ENCODE data around the gene NCAN. TPM values are rescaled to one million over a fixed set of nuclear protein-coding genes. Genes with fewer than 3 reads are reported as not detected.
A peak's percentile ranks its signal among the peaks of the same experiment; 100 is the strongest.
"Not testable (repeated sequence)": the region's sequence is repeated elsewhere in the genome, so short reads cannot be mapped to it uniquely, and the experiment has no call there.

NCAN gene
- total RNA-seq (2014; rRNA removed; shearing (Covaris generic)) = 0.05 TPM in 1 of 2 replicates, not detected in the other
- polyA plus RNA-seq (2014; cell fraction: nucleus; rRNA removed) = not detected in 2 replicates

- DNase-seq (ENCODE audit: extremely low read depth, low read depth) = no peak
Measured at GRCh38 chr19:19211499-19212420, at the start of gene NCAN. TSS of gene NCAN (plus strand) at chr19:19211958. CDS start at chr19:19216954, 4,996 bp downstream.

GRCh38 chr19:19162495-19162894 is 49.3 kb upstream of the NCAN start:
- no peak for DNase-seq (ENCODE audit: extremely low read depth, low read depth)

- DNase-seq (ENCODE audit: extremely low read depth, low read depth) = no peak
Measured at GRCh38 chr19:19165396-19165795, 46.4 kb upstream of the NCAN start.

GRCh38 chr19:19167612-19168011 is 44.1 kb upstream of the NCAN start:
- DNase-seq (ENCODE audit: extremely low read depth, low read depth) = no peak

GRCh38 chr19:19169236-19170052 is 42.3 kb upstream of the NCAN start:
- no peak for DNase-seq (ENCODE audit: extremely low read depth, low read depth)

- peak; percentile 63 for DNase-seq (ENCODE audit: extremely low read depth, low read depth)
Measured at GRCh38 chr19:19170053-19170872, 41.5 kb upstream of the NCAN start, which contains the start of gene MEF2B. TSS of gene MEF2B (minus strand) at chr19:19170263. CDS start at chr19:19150735, 19,528 bp downstream.

GRCh38 chr19:19170873-19171672 is 40.7 kb upstream of the NCAN start:
- DNase-seq (ENCODE audit: extremely low read depth, low read depth) = no peak

GRCh38 chr19:19171821-19172532 is 39.8 kb upstream of the NCAN start:
- peak; percentile 27 for DNase-seq (ENCODE audit: extremely low read depth, low read depth)

GRCh38 chr19:19173243-19173642 is 38.5 kb upstream of the NCAN start:
- DNase-seq (ENCODE audit: extremely low read depth, low read depth) = not testable (repeated sequence)

GRCh38 chr19:19176950-19177349 is 34.8 kb upstream of the NCAN start:
- DNase-seq (ENCODE audit: extremely low read depth, low read depth) = no peak

GRCh38 chr19:19179548-19180441 is 32.0 kb upstream of the NCAN start:
- DNase-seq (ENCODE audit: extremely low read depth, low read depth) = no peak

GRCh38 chr19:19181488-19181998 is 30.2 kb upstream of the NCAN start:
- DNase-seq (ENCODE audit: extremely low read depth, low read depth) = no peak

- peak; percentile 40 for DNase-seq (ENCODE audit: extremely low read depth, low read depth)
Measured at GRCh38 chr19:19185853-19186740, 25.7 kb upstream of the NCAN start.

- DNase-seq (ENCODE audit: extremely low read depth, low read depth) = no peak
Measured at GRCh38 chr19:19186742-19187141, 25.0 kb upstream of the NCAN start.

- no peak for DNase-seq (ENCODE audit: extremely low read depth, low read depth)
Measured at GRCh38 chr19:19191768-19192077, 20.0 kb upstream of the NCAN start.

GRCh38 chr19:19192078-19192882 is 19.5 kb upstream of the NCAN start, which contains the start of the genes BORCS8 and RFXANK:
TSS of gene BORCS8 (minus strand) at chr19:19192152. CDS start at chr19:19192117, 35 bp downstream.
TSS of gene RFXANK (plus strand) at chr19:19192258. CDS start at chr19:19193947, 1,689 bp downstream.
- peak; percentile 97 for DNase-seq (ENCODE audit: extremely low read depth, low read depth)
